ENCODE results near the gene CIAO3. TPM values are rescaled to one million over a fixed set of nuclear protein-coding genes. Genes with fewer than 3 reads are reported as not detected.
A peak's percentile ranks its signal among the peaks of the same experiment; 100 is the strongest.

Gene CIAO3
- total RNA-seq, 4 donors from 2014 or later, result 19.4 to 33.3 (median 30.2) TPM

DNA sequence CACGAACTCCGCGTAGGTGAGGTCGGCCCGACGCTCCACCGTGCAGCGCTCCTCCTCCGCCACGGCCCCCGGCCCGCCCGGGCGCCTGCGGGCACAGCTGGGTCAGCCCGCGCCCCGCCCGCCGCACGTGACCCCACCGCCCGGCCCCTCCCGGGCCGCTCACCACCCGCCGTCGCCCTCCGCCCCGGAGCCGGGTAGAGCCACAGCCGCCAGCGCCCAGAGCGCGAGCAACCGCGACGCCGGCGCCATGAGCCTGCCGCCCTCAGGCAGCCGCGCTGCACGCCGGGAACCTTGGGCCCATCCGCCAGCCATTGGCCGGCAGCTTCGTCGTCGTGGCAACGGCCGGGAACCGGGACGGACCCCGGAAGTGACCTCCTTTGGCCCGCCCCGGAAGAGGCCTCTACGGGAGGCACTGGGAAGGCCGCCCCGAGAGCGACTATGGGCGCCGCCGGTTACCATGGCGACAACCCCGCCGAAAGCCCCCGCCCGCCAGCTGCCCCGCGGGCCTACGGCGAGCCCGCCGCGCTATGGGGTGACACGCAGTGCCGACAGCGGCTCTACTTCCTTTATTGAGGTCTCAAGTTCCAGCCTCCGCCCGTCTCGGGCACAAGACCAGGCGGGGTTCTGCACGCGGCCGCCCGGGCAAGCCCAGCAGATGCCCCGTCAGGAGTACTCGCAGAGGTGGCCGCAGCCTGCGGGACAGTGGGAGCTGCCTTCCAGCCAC lies 56.6 kb downstream of the CIAO3 start, which contains the start of gene JMJD8:
TSS of gene JMJD8 (minus strand) at position 264 of the 724 bp plus-strand sequence. CDS start at position 249, 15 bp downstream.
- TF ChIP-seq CTCF (IDR thresholded peaks at IDR 0.05) (peak in 1 of 3 experiments; percentile 18), POLR2A (IDR thresholded peaks at IDR 0.05; ENCODE audit: low read depth) (peak; percentile 25), EP300 (IDR thresholded peaks at IDR 0.05) (no peak), POLR2AphosphoS5 (IDR thresholded peaks at IDR 0.05) (peak; percentile 86 to 94)
- Histone ChIP-seq H3K27ac (replicated peaks in 1 of 4) (peak within 1 kb of the TSS; percentile 73 to 87 (median 80)), H3K27me3 (no peaks in the 10 kb centered on the region), H3K9me3 (no peaks in the 10 kb centered on the region), H3K36me3 (peaks cover 21 to 52% (median 40%) of the 10 kb centered on the region in 4 donors), H3K4me3 (peak within 1 kb of the TSS; percentile 72 to 80 (median 79)), H3K4me1 (peaks cover 62 to 89% (median 71%) of the 10 kb centered on the region in 4 donors)
- DNase-seq (ENCODE audit: extremely low spot score), result peak; percentile 97
- intact Hi-C loops (cut with DNase I), result no loop called here
- WGBS, result 1% methylated on average over 28 of the region's 91 CpGs

- intact Hi-C loops (cut with DNase I), result no loop called here
- Histone ChIP-seq H3K27ac (replicated peaks in 1 of 4) (peak overlapping the region; percentile 73 to 87 (median 80)), H3K4me1 (peaks cover 59 to 86% (median 69%) of the 10 kb centered on the region in 4 donors), H3K4me3 (peak overlapping the region; percentile 72 to 80 (median 79)), H3K9me3 (no peaks in the 10 kb centered on the region), H3K27me3 (no peaks in the 10 kb centered on the region), H3K36me3 (peaks cover 21 to 52% (median 40%) of the 10 kb centered on the region in 4 donors)
- TF ChIP-seq CTCF (IDR thresholded peaks at IDR 0.05) (no peak), POLR2AphosphoS5 (IDR thresholded peaks at IDR 0.05) (no peak), EP300 (IDR thresholded peaks at IDR 0.05) (no peak), POLR2A (IDR thresholded peaks at IDR 0.05; ENCODE audit: low read depth) (no peak)
- WGBS, result 28% methylated on average over 25 of the region's 57 CpGs
- no peak for DNase-seq (ENCODE audit: extremely low spot score)
Measured at GRCh38 chr16:683396-684070, 57.3 kb downstream of the CIAO3 start.

DNA sequence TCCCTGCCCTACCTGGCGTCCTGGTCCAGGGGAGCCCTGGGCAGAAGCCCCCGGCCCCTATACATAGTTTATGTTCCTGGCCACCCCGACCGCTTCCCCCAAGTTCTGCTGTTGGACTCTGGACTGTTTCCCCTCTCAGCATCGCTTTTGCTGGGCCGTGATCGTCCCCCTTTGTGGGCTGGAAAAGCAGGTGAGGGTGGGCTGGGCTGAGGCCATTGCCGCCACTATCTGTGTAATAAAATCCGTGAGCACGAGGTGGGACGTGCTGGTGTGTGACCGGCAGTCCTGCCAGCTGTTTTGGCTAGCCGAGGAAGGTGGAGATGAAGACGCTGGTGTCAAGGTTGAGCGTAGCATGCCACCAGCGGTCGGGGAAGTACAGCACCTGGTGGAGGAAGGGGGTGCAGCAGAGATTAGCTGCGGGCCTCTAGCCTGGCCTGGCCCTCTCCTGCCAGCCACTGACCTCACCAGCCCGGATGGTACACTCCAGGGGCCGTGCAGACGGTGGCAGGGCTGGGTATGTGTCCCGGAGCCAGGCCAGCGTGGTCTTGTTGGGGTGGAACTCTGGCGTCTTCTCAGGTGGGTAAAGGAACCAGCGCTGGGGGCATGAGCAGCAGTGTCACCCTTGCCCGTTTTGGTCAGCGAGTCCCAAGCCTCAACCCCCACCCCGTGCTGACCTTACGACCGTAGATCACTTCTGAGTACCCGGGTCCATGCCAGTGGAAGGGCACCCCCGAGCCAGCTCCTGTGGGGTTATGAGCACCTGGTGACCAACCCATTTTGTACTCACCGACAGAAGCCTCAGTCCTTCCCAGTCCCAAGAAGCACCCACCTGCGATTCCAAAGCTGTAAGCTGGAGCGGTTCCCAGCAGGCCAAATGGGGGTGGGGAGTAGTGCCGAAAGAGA lies 58.1 kb downstream of the CIAO3 start:
- no peaks in the 10 kb centered on the region for H3K27me3 ChIP-seq
- no peak for DNase-seq (ENCODE audit: extremely low spot score)
- WGBS, result 82% methylated on average over 21 of the region's 36 CpGs
- intact Hi-C loops (cut with DNase I), result no loop called here
- peak overlapping the region in 1 of 4 donors; percentile 87 for H3K27ac ChIP-seq (replicated peaks in 1 of 4)
- H3K9me3 ChIP-seq, result no peaks in the 10 kb centered on the region
- H3K4me1 ChIP-seq, result peaks cover 55 to 78% (median 64%) of the 10 kb centered on the region in 4 donors
- peak overlapping the region in 3 of 4 donors; percentile 72 to 80 (median 80) for H3K4me3 ChIP-seq
- peaks cover 21 to 49% (median 39%) of the 10 kb centered on the region in 4 donors for H3K36me3 ChIP-seq
- TF ChIP-seq POLR2AphosphoS5 (IDR thresholded peaks at IDR 0.05) (no peak), EP300 (IDR thresholded peaks at IDR 0.05) (no peak), CTCF (IDR thresholded peaks at IDR 0.05) (no peak), POLR2A (IDR thresholded peaks at IDR 0.05; ENCODE audit: low read depth) (no peak)

- H3K9me3 ChIP-seq, result no peaks in the 10 kb centered on the region
- intact Hi-C loops (cut with DNase I), result no loop called here
- WGBS, result 71% methylated on average over 11 of the region's 28 CpGs
- H3K4me1 ChIP-seq, result peaks cover 55 to 71% (median 64%) of the 10 kb centered on the region in 4 donors
- H3K27ac ChIP-seq (replicated peaks in 1 of 4), result peak overlapping the region in 1 of 4 donors; percentile 93
- peaks cover 21 to 40% (median 30%) of the 10 kb centered on the region in 4 donors for H3K36me3 ChIP-seq
- H3K4me3 ChIP-seq, result peak overlapping the region; percentile 4 to 98 (median 96)
- DNase-seq (ENCODE audit: extremely low spot score), result no peak
- no peak for TF ChIP-seq EP300 (IDR thresholded peaks at IDR 0.05)
- no peak for TF ChIP-seq CTCF (IDR thresholded peaks at IDR 0.05)
- no peak for TF ChIP-seq POLR2AphosphoS5 (IDR thresholded peaks at IDR 0.05)
- no peak for TF ChIP-seq POLR2A (IDR thresholded peaks at IDR 0.05; ENCODE audit: low read depth)
- no peaks in the 10 kb centered on the region for H3K27me3 ChIP-seq
Measured at GRCh38 chr16:681746-682427, 58.9 kb downstream of the CIAO3 start.

Data from esophagus muscularis mucosa (tissue), 4 donors.